NB4 (cell line): ENCODE data around the gene ERBB4.

Source experiments
- DNase-seq: peaks from one replicate; pipeline ENCODE4 v3.0.0; 2010; ENCODE audit warnings: low read depth
- H3K4me3 ChIP-seq: one replicate; pipeline ENCODE4 v1.5.1; 2011; ENCODE audit warnings: mild to moderate bottlenecking, low read depth, low read length, moderate library complexity
- CTCF ChIP-seq: IDR thresholded peaks from one replicate; pipeline ENCODE4 v1.5.1; 2012; ENCODE audit warnings: low read depth, low read length
- MAX ChIP-seq: IDR thresholded peaks from 2 replicates; pipeline ENCODE4 v1.6.1; 2011; ENCODE audit warnings: low read depth, low read length
- MYC ChIP-seq: IDR thresholded peaks from 2 replicates; pipeline ENCODE4 v1.6.1; 2011; ENCODE audit warnings: low read depth, low read length
- POLR2A ChIP-seq: IDR thresholded peaks from 2 replicates; pipeline ENCODE4 v1.6.1; 2011; ENCODE audit warnings: mild to moderate bottlenecking; ENCODE audit not compliant: insufficient read length; ENCODE audit errors: extremely low read depth

ERBB4 gene

GRCh38 chr2:211390536-211391188, 1147.9 kb downstream of the ERBB4 start:
- H3K4me3 ChIP-seq: no peak overlapping the region
- TF ChIP-seq POLR2A (no peak), CTCF (no peak), MYC (no peak), MAX (no peak)
- DNase-seq: no peak

- TF ChIP-seq POLR2A: no peak
- TF ChIP-seq MYC: no peak
- no peak for TF ChIP-seq MAX
- TF ChIP-seq CTCF: no peak
- DNase-seq: no peak
- H3K4me3 ChIP-seq: no peak overlapping the region
Measured at GRCh38 chr2:211387734-211388133, 1150.9 kb downstream of the ERBB4 start.

GRCh38 chr2:211380041-211380440, 1158.6 kb downstream of the ERBB4 start:
- DNase-seq: no peak
- no peak overlapping the region for H3K4me3 ChIP-seq
- TF ChIP-seq MAX: no peak
- TF ChIP-seq POLR2A: no peak
- no peak for TF ChIP-seq MYC
- no peak for TF ChIP-seq CTCF

GRCh38 chr2:211376410-211376809, 1162.2 kb downstream of the ERBB4 start:
- DNase-seq: no peak
- TF ChIP-seq MAX: no peak
- no peak for TF ChIP-seq MYC
- TF ChIP-seq CTCF: no peak
- TF ChIP-seq POLR2A: no peak
- H3K4me3 ChIP-seq: no peak overlapping the region

- DNase-seq: no peak
- no peak for TF ChIP-seq CTCF
- no peak for TF ChIP-seq POLR2A
- no peak for TF ChIP-seq MYC
- TF ChIP-seq MAX: no peak
- H3K4me3 ChIP-seq: no peak overlapping the region
Measured at GRCh38 chr2:211373203-211373602, 1165.4 kb downstream of the ERBB4 start.
